AG04450 (cell line): ENCODE results near the gene PERP. TPM values are rescaled to one million over a fixed set of nuclear protein-coding genes. Genes with fewer than 3 reads are reported as not detected.
A peak's percentile ranks its signal among the peaks of the same experiment; 100 is the strongest.
"Not testable (repeated sequence)": the region's sequence is repeated elsewhere in the genome, so short reads cannot be mapped to it uniquely, and the experiment has no call there.

Experiments
- CTCF ChIA-PET: fragments of 300-600, 350-600 bp; formaldehyde crosslinking; extraction: SDS; loops from one replicate; lab custom pipeline; 2022; ENCODE audit warnings: antibody characterized with exemption, inconsistent platforms; lab: Charles Lee
- POLR2A ChIA-PET: fragments of 350-600 bp; formaldehyde crosslinking; extraction: SDS; loops from one replicate; lab custom pipeline; 2021; ENCODE audit warnings: antibody characterized with exemption, inconsistent platforms; lab: Yijun Ruan, JAX
- DNase-seq: peaks from one replicate; pipeline ENCODE4 v3.0.0-alpha.2; 2011; ENCODE audit warnings: low read depth, low spot score
- H3K27ac ChIP-seq: one replicate; pipeline ENCODE4 v1.5.1; 2012; ENCODE audit warnings: low read depth, low read length, control low read depth
- H3K27me3 ChIP-seq: one replicate; pipeline ENCODE4 v1.6.0; 2012; ENCODE audit warnings: low read length; ENCODE audit not compliant: control insufficient read depth, insufficient read depth
- H3K4me3 ChIP-seq: 2 replicates; pipeline ENCODE4 v1.5.1; 2011; ENCODE audit warnings: mild to moderate bottlenecking, low read depth, low read length, control low read depth
- H3K9me3 ChIP-seq: 2 replicates; pipeline ENCODE4 v1.5.1; 2012; ENCODE audit warnings: low read length; ENCODE audit not compliant: control insufficient read depth, insufficient read depth
- polyA plus RNA-seq: library from polyadenylated mRNA; depleted of rRNA; stranded (reverse); fragments of >200 nt; gene quantifications from 2 replicates; pipeline ENCODE4 v1.2.3, GENCODE V29; 2011
- TF ChIP-seq, protein P1 (sequence below): IDR thresholded peaks from 2 replicates; pipeline ENCODE4 v1.5.1; 2011; ENCODE audit warnings: low read depth, low read length, control low read depth, inconsistent platforms

PERP gene
- polyA plus RNA-seq, 1 experiment, result 47.6 TPM

DNA sequence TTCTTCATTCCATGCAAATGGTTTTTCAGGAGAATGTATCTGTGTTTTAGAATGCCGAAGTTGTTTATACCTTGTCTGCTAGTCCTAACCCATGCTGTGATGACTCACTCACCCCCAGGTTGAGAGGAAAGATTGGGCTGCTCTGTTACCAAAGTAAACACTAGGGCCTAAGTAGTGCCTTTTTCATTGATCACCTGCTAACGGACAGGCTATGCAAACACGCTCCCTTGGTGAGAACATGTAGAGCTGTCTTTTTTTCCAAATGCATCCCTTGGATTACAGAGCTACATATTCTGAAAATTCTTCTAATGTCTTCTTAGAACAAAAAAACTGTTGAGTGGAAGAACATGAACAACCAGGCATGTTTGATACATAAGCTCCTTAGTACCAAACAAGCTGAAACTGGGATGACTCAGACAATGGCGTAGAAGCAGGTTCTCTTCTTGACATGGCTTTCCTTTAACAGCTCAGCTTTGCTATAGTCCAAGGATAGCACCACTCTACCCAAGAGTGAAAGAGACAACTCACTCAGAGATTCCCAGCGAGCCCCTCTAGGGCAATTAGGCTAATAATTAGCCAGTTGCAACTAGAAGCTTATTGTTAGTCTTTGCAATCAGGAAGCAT is 20.5 kb downstream of the PERP start:
- peak; percentile 53 for DNase-seq
- TF ChIP-seq, protein P1, sequence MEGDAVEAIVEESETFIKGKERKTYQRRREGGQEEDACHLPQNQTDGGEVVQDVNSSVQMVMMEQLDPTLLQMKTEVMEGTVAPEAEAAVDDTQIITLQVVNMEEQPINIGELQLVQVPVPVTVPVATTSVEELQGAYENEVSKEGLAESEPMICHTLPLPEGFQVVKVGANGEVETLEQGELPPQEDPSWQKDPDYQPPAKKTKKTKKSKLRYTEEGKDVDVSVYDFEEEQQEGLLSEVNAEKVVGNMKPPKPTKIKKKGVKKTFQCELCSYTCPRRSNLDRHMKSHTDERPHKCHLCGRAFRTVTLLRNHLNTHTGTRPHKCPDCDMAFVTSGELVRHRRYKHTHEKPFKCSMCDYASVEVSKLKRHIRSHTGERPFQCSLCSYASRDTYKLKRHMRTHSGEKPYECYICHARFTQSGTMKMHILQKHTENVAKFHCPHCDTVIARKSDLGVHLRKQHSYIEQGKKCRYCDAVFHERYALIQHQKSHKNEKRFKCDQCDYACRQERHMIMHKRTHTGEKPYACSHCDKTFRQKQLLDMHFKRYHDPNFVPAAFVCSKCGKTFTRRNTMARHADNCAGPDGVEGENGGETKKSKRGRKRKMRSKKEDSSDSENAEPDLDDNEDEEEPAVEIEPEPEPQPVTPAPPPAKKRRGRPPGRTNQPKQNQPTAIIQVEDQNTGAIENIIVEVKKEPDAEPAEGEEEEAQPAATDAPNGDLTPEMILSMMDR, result no peak
- H3K27ac ChIP-seq, result peak overlapping the region; percentile 62
- no peak overlapping the region for H3K4me3 ChIP-seq
- ChIA-PET POLR2A (interaction anchor here (0.5 to 1.0 kb wide), 2 partner anchors 14 to 19 kb away, joined by 3 to 4 read pairs; no protein-coding TSS in a partner anchor), CTCF (interaction anchor here (0.6 to 2.8 kb wide), 9 partner anchors 12 to 224 kb away, joined by 3 to 25 read pairs (median 4); no protein-coding TSS in a partner anchor)
- H3K27me3 ChIP-seq, result no peaks in the 10 kb centered on the region
- H3K9me3 ChIP-seq, result no peaks in the 10 kb centered on the region

DNA sequence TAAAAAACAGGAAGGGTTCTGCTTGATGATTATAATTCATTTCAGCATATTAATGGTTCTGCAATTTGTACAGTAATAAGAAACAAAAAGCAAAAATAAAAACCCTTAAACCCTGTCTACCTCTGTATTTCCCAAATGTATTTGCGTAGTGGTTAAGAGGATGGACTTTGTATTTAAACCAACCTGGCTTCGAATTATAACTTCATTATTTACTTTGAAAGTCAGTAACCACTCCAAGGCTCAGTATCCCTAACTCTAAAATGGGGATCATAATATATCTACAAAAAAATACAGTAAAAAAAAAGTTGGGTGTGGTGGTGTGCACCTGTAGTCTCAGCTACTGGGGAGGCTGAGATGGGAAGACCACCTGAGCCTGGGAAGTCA is 21.4 kb downstream of the PERP start:
- no peaks in the 10 kb centered on the region for H3K9me3 ChIP-seq
- CTCF ChIA-PET, result interaction anchor here (1.3 to 2.8 kb wide), 4 partner anchors 23 to 81 kb away, joined by 3 to 25 read pairs (median 8); no protein-coding TSS in a partner anchor
- TF ChIP-seq, protein P1, result no peak
- no peak for DNase-seq
- POLR2A ChIA-PET, result interaction anchor here (0.5 kb wide), 1 partner anchor 15 kb away, joined by 3 read pairs; no protein-coding TSS in a partner anchor
- H3K27ac ChIP-seq, result no peak overlapping the region
- no peak overlapping the region for H3K4me3 ChIP-seq
- H3K27me3 ChIP-seq, result no peaks in the 10 kb centered on the region

DNA sequence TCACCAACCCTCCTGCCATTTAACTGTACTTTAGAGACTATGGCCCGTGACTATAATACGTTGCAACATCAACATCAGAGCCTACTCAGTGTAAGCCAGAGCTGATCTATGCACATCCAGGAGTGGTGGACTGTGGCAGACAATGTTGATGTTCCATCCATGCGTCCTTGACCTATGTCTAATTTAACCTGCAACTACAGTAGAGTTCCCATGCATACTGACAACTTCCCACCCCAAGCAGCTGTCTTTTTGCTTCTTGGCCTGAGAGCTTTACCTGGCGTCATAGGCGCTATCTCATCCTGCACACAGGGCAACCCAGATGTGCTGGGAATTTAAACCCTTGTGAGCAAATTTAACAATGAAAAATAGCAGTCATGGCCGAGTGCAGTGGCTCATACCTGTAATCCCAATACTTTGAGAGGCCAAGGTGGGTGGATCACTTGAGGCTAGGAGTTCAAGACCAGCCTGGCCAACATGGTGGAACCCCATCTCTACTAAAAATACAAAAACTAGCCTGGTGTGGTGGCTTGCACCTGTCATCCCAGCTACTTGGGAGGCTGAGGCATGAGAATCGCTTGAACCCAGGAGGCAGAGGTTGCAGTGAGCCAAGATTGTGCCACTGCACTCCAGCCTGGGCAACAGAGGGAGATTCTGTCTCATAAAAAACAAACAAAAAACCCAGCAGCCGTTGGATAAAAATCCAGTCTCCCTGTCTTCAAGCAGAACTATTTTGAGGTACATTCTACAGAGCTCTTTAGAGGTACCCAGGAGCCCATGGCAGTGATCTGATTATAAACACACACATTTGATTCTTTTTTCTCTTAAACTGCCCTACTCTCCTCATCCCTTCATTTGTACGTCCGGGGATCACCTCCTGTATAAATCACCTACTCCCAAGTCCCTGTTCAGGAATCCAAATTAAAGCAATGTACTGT is 22.0 kb downstream of the PERP start:
- TF ChIP-seq, protein P1, result no peak
- ChIA-PET CTCF (interaction anchor here (1.6 to 2.1 kb wide), 2 partner anchors 15 to 31 kb away, joined by 6 to 7 read pairs; no protein-coding TSS in a partner anchor), POLR2A (no interaction called here)

DNA sequence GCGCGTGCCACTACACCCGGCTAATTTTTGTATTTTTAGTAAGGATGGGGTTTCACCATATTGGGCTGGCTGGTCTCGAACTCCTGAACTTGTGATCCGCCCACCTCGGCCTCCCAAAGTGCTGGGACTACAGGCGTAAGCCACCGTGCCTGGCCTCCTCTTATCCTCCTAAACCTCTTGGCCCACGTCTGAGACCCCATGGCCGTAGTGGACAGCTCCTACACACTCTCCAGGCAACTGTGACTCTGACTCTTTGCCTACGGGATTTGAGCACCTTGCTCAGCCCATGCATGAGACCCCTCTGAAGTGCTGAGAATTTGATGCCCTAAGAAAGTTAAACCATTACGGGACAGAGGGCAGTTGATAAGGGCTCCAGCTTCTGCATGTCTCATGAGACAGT is 25.0 kb downstream of the PERP start:
- Histone ChIP-seq H3K4me3 (no peak overlapping the region), H3K27ac (no peak overlapping the region), H3K27me3 (no peaks in the 10 kb centered on the region), H3K9me3 (no peaks in the 10 kb centered on the region)
- ChIA-PET CTCF (interaction anchor here (1.3 to 1.9 kb wide), 2 partner anchors 26 to 75 kb away, joined by 6 to 7 read pairs; no protein-coding TSS in a partner anchor), POLR2A (no interaction called here)
- TF ChIP-seq, protein P1, result no peak
- no peak for DNase-seq

More for the DNA sequence above, 22.0 kb downstream of the PERP start:
- no peak for DNase-seq
- no peak overlapping the region for H3K27ac ChIP-seq
- no peaks in the 10 kb centered on the region for H3K27me3 ChIP-seq
- no peaks in the 10 kb centered on the region for H3K9me3 ChIP-seq
- no peak overlapping the region for H3K4me3 ChIP-seq

DNA sequence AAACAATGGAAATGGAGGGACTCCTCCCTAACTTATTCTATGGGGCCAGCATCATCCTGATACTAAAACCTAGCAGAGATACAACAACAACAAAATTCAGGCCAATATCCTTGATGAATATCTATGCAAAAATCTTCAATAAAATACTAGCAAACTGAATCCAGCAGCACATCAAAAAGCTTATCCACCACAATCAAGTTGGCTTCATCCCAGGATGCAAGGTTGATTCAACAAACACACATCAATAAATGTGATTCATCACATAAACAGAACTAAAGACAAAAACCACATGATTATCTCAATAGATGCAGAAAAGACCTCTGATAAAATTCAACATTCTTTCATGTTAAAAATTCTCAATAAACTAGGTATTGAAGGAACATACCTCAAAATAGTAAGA is 27.7 kb downstream of the PERP start:
- DNase-seq, POLR2A ChIA-PET, H3K4me3 ChIP-seq, H3K27me3 ChIP-seq, H3K9me3 ChIP-seq, H3K27ac ChIP-seq: not testable (repeated sequence)
- CTCF ChIA-PET, result interaction anchor here (0.8 to 1.1 kb wide), 2 partner anchors 73 to 79 kb away, joined by 3 read pairs; no protein-coding TSS in a partner anchor
